H4 (cell line): ENCODE measurements around the gene ANGPTL7. TPM values are rescaled to one million over a fixed set of nuclear protein-coding genes. Genes with fewer than 3 reads are reported as not detected.
"Not testable (repeated sequence)": the region's sequence is repeated elsewhere in the genome, so short reads cannot be mapped to it uniquely, and the experiment has no call there.

Experiments
- DNase-seq: peaks from one replicate; pipeline ENCODE4 v3.0.0-alpha.2; 2015; ENCODE audit warnings: low spot score
- total RNA-seq: library from RNA; depleted of rRNA; stranded (reverse); fragments of >200 nt; shearing (Covaris generic); gene quantifications from 2 replicates; pipeline ENCODE4 v1.2.3, GENCODE V29; 2014; rRNA removed

ANGPTL7 gene, protein sequence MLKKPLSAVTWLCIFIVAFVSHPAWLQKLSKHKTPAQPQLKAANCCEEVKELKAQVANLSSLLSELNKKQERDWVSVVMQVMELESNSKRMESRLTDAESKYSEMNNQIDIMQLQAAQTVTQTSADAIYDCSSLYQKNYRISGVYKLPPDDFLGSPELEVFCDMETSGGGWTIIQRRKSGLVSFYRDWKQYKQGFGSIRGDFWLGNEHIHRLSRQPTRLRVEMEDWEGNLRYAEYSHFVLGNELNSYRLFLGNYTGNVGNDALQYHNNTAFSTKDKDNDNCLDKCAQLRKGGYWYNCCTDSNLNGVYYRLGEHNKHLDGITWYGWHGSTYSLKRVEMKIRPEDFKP
- not detected in 2 replicates for total RNA-seq

DNA sequence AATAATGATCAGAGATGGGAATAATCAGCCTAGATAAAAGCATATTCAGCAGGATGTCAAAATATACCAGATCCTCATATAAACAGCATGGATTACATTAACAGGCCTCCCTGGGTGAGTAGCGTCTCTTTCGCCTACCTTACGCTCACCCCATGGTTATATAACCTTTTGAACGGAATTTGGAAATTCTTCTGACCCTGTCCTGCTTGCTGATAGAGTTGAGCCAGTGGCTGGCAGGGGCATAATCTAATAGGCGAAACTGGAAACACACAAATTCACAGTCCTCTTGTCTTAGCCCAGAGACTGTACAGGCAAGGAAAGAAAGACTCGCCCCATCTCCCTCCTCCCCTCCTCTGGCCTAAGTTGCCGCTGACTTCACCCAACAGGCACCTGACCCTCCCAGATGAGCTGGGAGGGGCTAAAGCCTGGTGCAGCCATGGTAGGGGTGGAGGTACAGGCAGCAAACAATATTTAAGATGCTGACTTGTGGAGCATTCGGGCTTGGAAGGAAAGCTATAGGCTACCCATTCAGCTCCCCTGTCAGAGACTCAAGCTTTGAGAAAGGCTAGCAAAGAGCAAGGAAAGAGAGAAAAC lies at the start of gene ANGPTL7:
Gene ANGPTL7 (plus strand): TSS at position 498 of the 594 bp plus-strand sequence. CDS start 225 bp downstream, outside the sequence.
- no peak for DNase-seq

DNA sequence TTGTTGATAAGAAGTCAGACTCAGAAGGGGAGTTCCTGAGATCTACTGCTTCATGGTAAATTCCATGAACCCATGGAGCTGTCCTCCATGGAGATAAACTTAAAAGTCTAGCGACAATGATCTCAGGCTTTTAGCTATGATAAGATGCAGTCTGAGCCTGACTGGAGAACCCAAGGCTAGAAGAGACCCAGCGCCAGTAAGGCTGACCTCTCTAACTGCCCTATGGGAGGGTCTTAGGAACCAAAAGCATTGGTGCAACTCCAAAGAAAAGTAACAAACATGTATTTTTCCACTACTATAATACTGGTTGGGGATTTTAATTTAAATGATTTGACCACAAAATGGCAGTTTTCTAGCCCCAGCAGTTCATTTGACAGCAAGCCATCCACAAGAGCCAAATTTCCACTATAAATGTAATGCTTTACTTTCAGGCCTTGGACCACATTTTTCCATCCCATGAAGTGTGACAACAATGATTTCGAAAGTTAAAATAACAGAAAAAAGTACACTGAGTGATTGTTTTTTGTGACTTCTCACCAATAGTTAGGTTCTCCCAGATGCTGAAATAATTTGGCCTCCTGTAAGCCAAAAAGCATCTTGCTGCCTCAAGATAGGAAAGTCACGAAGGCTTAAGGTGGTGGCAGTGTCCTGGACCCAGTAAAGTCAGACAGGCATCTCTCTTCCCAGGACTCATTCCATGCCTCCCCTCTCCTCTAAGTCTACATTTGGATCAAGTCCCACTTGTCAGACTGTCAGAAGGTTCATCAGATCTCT lies 46.4 kb upstream of the ANGPTL7 start:
- no peak for DNase-seq

DNA sequence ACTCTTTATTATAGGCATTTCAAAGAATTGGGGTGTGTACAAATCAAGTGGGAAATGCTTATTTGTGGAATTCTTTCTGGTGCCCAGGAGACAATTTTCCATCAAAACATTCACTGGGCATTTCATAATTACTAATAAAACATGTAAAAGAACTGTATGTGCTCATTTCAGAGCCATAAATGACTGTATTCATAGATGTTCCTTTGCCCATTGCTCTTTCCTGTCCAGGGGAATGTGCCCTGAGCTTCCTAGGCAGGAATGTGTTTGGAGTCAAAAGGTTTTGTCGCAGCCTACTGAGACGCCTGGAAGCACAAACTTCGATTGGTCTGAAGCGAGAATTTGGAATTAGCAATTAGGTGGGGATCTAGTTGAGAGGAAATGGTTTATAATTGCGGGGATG lies 45.8 kb upstream of the ANGPTL7 start:
- no peak for DNase-seq

DNA sequence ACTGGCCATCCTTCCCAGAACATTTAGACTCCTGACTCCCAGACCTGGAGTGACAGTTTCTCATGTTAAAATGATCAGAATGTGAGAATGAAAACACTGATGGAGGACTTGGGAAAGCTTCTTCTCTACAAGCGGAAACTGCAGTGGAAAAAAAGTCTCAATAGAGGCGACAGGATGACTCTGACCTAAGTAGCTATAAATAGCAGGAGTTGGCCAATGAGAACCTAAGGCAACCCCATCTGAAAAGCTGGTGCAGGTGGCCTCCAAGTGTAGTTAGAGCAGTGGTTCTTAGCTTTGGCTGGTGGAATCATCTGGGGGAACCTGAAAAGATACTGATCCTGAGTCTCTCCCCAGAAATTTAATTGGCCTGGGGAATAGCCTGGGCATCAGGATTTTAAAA lies 45.2 kb upstream of the ANGPTL7 start:
- no peak for DNase-seq

DNA sequence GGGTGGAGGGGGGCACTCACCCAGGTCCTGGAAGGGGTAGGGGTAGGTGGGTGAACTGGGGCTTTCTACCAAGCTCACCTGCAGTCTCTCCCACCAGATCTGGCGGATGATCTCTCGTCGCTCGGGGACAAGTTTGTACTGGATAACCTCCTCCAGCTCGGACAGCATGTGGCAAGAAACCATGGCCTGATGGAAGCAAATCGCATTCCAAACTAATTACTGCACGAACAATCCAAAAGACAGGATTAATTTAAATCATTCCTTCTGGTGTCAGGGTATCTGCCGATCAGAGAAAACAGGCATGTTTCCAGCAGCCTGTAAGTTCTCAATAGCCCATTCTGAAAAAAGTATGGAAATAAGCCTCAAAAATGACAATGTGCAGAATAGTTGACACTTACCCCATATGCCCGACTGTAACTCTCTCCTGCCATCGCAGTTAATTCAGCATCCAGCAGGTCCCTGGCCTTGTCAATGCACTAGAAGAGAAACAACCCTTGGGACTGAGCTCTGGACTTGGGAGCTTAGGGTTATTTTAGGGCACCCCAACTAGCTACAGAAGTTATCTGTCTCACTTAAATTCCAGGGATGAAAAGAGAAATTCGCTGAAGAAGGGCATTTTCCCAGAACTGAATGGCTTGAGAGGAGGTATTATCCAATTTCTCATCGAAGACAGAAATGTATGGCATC lies 44.4 kb upstream of the ANGPTL7 start:
- DNase-seq = no peak

DNA sequence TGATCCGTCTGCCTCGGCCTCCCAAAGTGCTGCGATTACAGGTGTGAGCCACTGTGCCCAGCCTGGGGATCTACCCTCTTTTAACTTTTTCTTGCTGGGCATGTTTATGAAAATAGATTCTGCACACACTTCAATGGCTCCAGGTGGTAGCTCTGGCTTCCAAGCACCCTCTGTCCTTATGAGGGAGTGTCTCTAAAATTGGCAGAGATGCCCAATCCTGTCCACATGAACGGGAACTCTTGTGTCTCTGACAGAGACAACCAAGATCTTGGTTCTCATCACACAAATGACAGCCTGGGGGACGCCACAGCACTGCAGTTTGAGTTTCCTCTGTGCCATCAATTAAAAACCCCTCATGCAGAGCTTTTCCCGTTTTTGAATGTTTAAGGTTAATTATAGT lies 43.4 kb upstream of the ANGPTL7 start:
- DNase-seq = no peak

DNA sequence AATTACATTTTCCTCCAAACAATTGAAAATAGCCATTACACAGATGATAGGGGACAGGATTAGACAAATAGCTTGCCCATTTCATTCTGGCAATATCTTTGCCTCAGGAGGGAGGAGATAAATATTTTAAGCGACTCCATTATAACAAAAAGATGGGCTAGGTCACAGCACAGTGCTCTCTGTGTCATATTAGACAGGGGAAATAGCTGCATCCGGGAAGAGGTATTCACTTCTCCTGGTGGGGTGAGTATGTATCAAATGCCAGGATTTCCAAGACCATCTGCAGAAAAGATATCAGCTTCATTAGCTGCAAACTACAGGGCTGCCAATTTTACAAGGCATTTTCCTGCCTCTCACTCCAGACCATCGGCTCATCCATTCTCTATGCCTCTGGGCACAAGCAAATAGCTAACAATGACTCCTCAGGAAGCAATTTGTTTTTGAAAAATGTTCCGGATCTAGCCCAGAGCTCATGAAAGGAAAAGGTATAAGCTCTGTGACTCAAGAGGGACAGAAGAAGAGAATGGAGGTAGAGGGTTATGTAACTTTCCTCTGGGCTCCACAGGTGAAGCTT lies 41.9 kb upstream of the ANGPTL7 start:
- DNase-seq = no peak

DNA sequence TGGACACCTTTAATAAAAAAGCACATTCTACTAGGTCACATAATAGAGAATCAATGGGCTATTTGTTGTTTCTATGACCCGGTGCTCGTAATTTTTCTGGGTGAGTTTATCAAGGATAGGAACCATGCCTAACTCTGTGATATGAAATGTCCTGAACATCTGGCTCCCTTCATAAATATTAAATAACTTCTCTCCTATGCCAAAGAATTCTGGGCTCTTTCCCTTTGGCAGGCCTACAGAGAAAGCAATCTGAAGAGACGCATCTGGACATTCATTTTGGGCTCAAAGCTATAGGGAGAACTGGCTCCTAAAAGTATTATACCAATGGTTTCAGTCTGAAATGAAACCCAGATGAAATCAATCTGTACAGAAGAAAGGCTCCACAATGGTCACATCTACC lies 38.8 kb upstream of the ANGPTL7 start:
- no peak for DNase-seq

DNA sequence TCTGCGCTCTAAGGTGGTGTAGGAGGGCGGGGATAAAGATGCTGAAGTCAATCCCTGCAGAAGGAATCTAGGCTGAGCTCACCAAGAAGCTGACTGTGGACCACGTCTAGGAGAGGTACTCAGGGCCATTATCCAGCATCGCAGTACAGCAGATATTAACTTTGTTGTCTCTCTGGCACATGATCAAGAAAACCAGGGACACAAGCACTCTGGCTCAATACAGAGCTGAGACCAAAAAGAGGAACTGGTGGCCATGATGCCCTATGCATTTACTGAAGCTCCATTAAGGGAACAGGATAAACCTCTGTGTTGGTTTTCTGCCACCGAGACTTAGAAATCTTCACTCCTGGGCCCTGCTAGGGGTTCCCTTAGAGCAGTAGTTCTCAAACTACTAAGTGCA lies 38.0 kb upstream of the ANGPTL7 start:
- DNase-seq = no peak

DNA sequence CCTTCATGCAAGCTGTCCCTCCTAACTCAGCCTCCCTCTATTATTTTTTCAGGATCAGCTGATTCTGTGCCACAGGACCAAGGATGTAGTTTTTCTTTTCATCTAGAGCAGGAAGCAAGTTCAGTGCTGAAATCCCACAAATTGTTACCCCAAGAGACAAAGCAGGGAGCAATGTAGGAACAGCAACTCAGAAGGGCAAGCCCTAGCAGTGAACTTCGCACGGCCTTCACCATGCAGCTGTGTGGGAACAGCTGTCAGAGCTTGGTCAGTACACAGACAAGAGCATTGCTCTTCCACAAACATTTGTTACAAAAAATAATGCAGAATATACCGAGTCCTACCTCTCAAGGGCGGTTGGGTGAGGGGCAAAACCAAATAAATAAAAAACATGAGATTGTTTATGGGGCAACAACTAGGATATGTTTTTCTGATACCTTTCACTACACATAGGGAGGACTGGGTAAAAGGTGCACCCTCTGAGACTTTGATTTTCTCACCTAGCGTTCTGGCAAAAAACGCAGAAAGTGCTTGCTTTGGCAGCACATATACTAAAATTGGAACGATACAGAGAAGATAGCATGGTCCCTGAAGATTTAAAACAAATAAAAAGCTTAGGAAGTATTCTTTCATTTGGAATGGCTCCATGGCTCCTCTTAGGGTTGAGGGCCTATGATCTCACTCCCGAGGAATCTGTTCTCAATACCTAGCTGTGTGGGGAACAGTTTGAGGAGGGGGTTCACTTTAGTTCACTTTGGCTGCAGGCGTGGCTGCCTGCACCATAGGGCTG lies 37.1 kb upstream of the ANGPTL7 start:
- DNase-seq = no peak

DNA sequence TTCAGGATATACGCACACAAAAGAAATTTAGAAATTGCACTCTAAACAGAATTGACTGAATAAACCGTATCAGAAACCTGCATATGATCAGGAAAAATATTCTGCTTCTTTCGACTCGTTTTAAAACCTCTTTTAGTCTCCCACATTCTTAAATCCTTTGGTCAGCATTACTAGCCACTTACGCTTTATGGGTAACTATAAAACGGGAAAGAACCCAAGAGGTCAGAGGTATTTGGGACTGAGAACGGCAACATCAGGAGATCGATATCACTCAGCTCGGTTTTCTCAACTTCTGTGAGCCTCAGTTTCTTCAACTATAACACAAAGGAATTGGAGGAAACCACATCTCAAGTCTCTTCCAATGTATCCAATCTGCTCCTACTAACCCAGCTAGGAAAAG lies 36.4 kb upstream of the ANGPTL7 start:
- DNase-seq = no peak

DNA sequence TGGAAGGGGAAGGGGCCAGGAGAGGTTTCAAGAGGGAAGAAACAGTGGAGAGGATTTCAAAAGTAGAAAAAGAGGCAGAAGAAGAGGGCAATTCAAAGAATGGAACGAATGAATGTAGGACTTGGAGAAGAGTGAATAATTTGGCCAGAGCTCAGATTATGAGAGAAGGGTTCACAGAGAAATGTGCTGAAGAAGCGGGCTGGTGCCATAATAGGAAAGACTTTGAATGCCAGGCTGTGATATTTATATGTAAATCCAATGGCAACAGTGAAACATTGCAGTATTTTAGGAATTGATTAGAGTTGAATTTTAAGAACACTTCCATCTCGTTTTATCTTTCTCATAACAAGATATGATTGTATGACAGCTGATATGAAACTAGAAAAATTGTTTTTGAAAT lies 36.0 kb upstream of the ANGPTL7 start:
- no peak for DNase-seq

DNA sequence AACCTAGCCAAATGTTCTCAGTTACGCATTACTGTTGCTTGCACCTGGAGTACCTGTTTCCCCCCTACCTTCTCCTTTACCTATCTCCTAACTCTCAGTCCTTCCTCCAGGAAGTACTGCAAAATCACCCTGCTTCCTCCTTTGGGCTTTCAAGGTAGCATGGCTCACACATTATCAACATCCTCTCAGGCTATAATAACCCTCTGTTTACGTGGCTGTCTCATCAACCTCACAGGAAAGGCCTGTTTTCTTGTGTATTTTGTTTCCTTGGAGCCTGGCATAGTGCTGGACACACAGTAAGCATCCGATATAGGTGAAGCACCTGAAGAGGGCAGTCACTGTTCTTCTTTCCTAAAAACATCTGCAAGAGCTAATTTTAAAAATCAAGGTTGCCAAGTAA lies 32.7 kb upstream of the ANGPTL7 start:
- DNase-seq = no peak

DNA sequence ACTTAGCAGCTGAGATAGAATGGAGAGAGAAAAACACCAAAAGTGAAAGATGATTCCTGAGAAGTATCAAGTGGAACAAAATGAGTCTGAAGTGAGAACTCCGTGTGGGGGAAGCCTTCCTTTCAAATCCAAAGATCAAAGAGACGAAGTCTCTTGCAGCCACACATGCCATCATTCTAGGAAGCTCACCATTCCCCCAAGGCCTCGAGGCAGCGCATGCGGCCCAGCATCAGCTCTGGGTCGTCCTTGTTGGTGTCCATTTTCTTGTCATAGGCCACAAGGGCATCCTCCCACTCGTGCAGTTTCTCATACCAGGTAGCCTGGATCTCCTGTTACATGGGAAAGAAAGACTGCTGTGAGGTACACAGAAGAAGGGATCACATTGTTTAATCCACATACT lies 32.2 kb upstream of the ANGPTL7 start:
- no peak for DNase-seq

DNA sequence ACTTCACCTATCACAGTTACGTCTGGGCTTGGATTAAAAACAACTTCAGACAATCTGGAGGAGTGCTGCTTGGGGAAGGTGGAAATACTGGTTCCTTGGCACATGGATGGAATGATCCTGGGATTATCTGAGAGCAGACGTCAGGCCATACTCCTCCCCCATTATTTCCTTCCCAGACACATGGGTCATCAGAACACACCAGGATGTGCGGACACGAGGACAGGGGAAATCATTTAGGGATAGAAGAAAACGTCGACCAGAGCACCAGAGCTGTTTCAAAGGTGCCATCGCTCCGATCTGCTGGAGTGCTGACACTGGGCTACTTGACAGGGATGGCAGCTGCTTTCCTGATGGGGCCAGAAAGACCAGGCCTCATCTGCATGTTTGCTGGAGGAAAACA lies 31.8 kb upstream of the ANGPTL7 start:
- DNase-seq = no peak

DNA sequence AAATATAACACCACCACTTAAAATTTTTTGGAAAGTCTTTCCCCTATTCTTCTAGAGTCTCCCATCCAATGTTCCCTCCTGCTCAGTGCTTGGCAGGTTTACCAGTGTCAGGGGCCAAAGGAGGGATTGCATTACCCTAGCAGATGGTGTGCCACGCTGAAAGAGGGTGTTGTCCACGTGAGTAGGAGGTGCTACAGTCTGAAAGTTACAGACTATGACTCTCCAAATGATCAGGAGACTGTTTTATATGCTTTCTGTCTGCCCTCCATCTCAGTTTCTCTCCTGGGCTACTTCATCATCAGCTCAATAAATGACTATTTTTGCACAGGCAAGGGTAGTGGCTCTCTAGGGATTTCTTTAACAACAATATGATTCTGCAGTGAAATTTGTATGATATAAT lies 31.3 kb upstream of the ANGPTL7 start:
- no peak for DNase-seq

DNA sequence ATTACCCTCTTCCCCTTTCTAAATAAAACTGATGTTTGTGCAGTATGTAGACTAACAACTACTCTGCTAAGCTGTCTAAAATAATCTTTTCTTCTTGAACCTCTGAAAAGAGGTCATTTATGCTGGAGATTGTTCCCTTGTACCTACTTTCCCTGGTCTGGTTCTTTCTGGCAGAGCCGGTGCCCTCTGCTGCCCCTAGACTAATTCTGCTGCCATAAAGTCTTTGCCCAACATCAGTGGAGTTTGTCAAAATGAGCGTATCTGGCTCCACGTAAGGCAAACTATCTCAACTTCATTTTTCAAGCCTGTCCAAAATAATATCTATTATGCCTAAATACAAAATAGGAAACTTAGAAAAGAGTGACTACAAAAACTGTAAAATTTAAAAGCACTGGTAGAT lies 30.9 kb upstream of the ANGPTL7 start:
- DNase-seq = no peak

DNA sequence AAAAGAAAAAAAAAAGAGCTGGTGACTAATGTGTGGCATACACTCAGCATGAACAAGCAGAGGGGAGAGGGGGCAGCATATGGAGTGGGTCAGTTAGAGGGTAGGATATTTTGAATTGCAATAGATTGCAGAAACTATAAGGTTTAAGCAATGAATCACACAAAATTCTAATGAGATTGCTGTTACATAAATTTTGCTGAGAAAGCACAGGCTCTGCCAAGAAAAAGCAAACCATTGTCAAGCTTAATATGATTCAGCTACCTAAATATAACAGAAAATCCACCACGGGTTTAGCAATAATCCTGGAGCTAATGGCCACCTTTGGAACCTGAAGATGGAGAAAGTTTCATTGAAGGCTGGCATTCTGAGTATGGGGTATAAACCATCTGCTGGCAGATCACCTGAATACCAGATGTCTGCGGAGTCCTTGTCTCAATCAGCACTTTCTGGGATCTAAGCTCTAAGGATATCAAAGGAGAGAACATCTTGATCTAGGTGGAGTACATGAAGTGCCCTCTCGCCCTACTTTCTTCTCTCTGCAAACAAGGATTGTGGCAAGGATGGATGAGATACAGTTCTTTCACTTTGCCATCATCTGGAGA lies 30.3 kb upstream of the ANGPTL7 start:
- no peak for DNase-seq

DNA sequence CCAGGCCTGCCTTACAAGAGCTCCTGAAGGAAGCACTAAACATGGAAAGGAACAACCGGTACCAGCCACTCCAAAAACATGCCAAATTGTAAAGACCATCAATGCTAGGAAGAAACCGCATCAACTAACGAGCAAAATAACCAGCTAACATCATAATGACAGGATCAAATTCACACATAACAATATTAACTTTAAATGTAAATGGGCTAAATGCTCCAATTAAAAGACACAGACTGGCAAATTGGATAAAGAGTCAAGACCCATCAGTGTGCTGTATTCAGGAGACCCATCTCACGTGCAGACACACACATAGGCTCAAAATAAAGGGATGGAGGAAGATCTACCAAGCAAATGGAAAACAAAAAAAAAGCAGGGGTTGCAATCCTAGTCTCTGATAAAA lies 26.4 kb upstream of the ANGPTL7 start:
- not testable (repeated sequence) for DNase-seq

DNA sequence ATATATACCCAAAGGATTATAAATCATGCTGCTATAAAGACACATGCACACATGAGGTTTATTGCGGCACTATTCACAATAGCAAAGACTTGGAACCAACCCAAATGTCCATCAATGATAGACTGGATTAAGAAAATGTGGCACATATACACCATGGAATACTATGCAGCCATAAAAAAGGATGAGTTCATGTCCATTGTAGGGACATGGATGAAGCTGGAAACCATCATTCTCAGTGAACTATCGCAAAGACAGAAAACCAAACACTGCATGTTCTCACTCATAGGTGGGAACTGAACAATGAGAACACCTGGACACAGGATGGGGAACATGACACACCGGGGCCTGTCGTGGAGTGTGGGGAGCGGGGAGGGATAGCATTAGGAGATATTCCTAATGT lies 22.4 kb upstream of the ANGPTL7 start:
- not testable (repeated sequence) for DNase-seq

DNA sequence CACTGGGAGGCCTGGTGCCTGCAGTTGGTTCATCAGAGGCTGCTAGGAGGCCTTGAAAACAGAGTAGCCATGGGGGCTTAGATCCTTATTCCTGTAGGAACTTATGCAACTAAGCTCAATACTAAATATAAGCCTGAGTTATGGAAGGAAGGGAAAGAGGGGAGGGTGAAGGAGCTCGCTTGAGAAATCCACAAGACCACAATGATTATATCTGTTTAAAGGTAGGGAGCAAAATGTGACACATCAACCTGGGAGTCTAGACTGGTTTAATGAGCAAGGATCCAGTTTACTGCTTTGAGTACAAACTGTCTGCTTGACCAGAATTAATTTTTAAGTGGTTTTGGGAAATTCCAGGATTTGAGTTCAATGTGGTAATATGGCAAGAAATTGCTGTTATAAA lies 20.4 kb upstream of the ANGPTL7 start:
- DNase-seq = no peak
